Mucosa of stomach (tissue), 1 donor: ENCODE data around the gene GFER.
A peak's percentile ranks its signal among the peaks of the same experiment; 100 is the strongest.

Source experiments
- H3K27me3 ChIP-seq: one replicate; pipeline ENCODE4 v1.7.0; 2013; ENCODE audit warnings: mild to moderate bottlenecking, low read length; ENCODE audit not compliant: control insufficient read depth, insufficient read depth
- H3K36me3 ChIP-seq: one replicate; pipeline ENCODE4 v1.7.0; 2013; ENCODE audit warnings: low read length; ENCODE audit not compliant: control insufficient read depth, insufficient read depth
- H3K4me1 ChIP-seq: one replicate; pipeline ENCODE4 v1.7.0; 2013; ENCODE audit warnings: mild to moderate bottlenecking, low read length; ENCODE audit not compliant: control insufficient read depth, insufficient read depth
- H3K4me3 ChIP-seq: one replicate; pipeline ENCODE4 v1.7.0; 2013; ENCODE audit warnings: low read length
- H3K9ac ChIP-seq: one replicate; pipeline ENCODE4 v1.7.0; 2013; ENCODE audit warnings: mild to moderate bottlenecking, low read length, moderate library complexity
- H3K9me3 ChIP-seq: one replicate; pipeline ENCODE4 v1.7.0; 2013; ENCODE audit warnings: mild to moderate bottlenecking, low read length, moderate library complexity; ENCODE audit not compliant: control insufficient read depth
- donor health status: Pancreatic carcinoma.

Gene GFER

GRCh38 chr16:1980770-1981087 lies 3.3 kb upstream of the GFER start:
- Histone ChIP-seq H3K36me3 (peaks cover 9% of the 10 kb centered on the region), H3K27me3 (peaks cover 24% of the 10 kb centered on the region), H3K9ac (no peak overlapping the region), H3K4me3 (no peak overlapping the region), H3K9me3 (no peaks in the 10 kb centered on the region), H3K4me1 (peaks cover 68% of the 10 kb centered on the region)

GRCh38 chr16:1981398-1981836 lies 2.6 kb upstream of the GFER start, which contains the start of gene NOXO1:
TSS of gene NOXO1 (minus strand) at chr16:1981469. CDS start at chr16:1981179, 290 bp downstream.
- Histone ChIP-seq H3K4me3 (no peak within 1 kb of the TSS), H3K9ac (no peak within 1 kb of the TSS), H3K9me3 (no peaks in the 10 kb centered on the region), H3K27me3 (peaks cover 28% of the 10 kb centered on the region), H3K4me1 (peaks cover 72% of the 10 kb centered on the region), H3K36me3 (peaks cover 8% of the 10 kb centered on the region)

- no peak overlapping the region for H3K9ac ChIP-seq
- no peak overlapping the region for H3K4me3 ChIP-seq
- peaks cover 28% of the 10 kb centered on the region for H3K27me3 ChIP-seq
- peaks cover 72% of the 10 kb centered on the region for H3K4me1 ChIP-seq
- peaks cover 2% of the 10 kb centered on the region for H3K36me3 ChIP-seq
- H3K9me3 ChIP-seq: no peaks in the 10 kb centered on the region
Measured at GRCh38 chr16:1982013-1982433, 2.0 kb upstream of the GFER start.

- Histone ChIP-seq H3K9ac (peak overlapping the region; percentile 53), H3K27me3 (peaks cover 31% of the 10 kb centered on the region)
Measured at GRCh38 chr16:1982991-1983543, 926 bp upstream of the GFER start.

GRCh38 chr16:1984347-1985225 lies 593 bp downstream of the GFER start:
- H3K4me1 ChIP-seq: peaks cover 66% of the 10 kb centered on the region
- H3K9ac ChIP-seq: peak overlapping the region; percentile 82
- H3K4me3 ChIP-seq: peak overlapping the region; percentile 60
- H3K36me3 ChIP-seq: no peaks in the 10 kb centered on the region
- H3K9me3 ChIP-seq: no peaks in the 10 kb centered on the region
- peaks cover 43% of the 10 kb centered on the region for H3K27me3 ChIP-seq

More at GRCh38 chr16:1982991-1983543, 926 bp upstream of the GFER start:
- peaks cover 69% of the 10 kb centered on the region for H3K4me1 ChIP-seq
- peak overlapping the region; percentile 31 for H3K4me3 ChIP-seq
- H3K36me3 ChIP-seq: no peaks in the 10 kb centered on the region
- no peaks in the 10 kb centered on the region for H3K9me3 ChIP-seq

- H3K4me1 ChIP-seq: peaks cover 60% of the 10 kb centered on the region
- H3K4me3 ChIP-seq: no peak overlapping the region
- H3K27me3 ChIP-seq: peaks cover 41% of the 10 kb centered on the region
- H3K36me3 ChIP-seq: no peaks in the 10 kb centered on the region
- H3K9ac ChIP-seq: peak overlapping the region; percentile 82
- no peaks in the 10 kb centered on the region for H3K9me3 ChIP-seq
Measured at GRCh38 chr16:1985466-1986150, 1.6 kb downstream of the GFER start.

- H3K9ac ChIP-seq: no peak overlapping the region
- H3K4me3 ChIP-seq: no peak overlapping the region
- H3K4me1 ChIP-seq: peaks cover 55% of the 10 kb centered on the region
- H3K27me3 ChIP-seq: peaks cover 42% of the 10 kb centered on the region
- no peaks in the 10 kb centered on the region for H3K9me3 ChIP-seq
- no peaks in the 10 kb centered on the region for H3K36me3 ChIP-seq
Measured at GRCh38 chr16:1987198-1987597, 3.2 kb downstream of the GFER start.

GRCh38 chr16:1989209-1990100 lies 5.5 kb downstream of the GFER start, which contains the start of gene SYNGR3:
TSS of gene SYNGR3 (plus strand) at chr16:1989970. CDS start at chr16:1990103, 133 bp downstream.
- Histone ChIP-seq H3K9me3 (no peaks in the 10 kb centered on the region), H3K9ac (peak within 1 kb of the TSS; percentile 33), H3K27me3 (peaks cover 39% of the 10 kb centered on the region), H3K36me3 (no peaks in the 10 kb centered on the region), H3K4me3 (no peak within 1 kb of the TSS), H3K4me1 (peaks cover 42% of the 10 kb centered on the region)

GRCh38 chr16:1990101-1990350 lies 6.0 kb downstream of the GFER start:
- Histone ChIP-seq H3K36me3 (no peaks in the 10 kb centered on the region), H3K27me3 (peaks cover 39% of the 10 kb centered on the region), H3K9me3 (no peaks in the 10 kb centered on the region), H3K4me1 (peaks cover 36% of the 10 kb centered on the region), H3K4me3 (no peak overlapping the region), H3K9ac (no peak overlapping the region)

- H3K4me3 ChIP-seq: no peak overlapping the region
- no peaks in the 10 kb centered on the region for H3K36me3 ChIP-seq
- H3K9ac ChIP-seq: peak overlapping the region; percentile 33
- H3K4me1 ChIP-seq: peaks cover 31% of the 10 kb centered on the region
- no peaks in the 10 kb centered on the region for H3K9me3 ChIP-seq
- H3K27me3 ChIP-seq: peaks cover 39% of the 10 kb centered on the region
Measured at GRCh38 chr16:1990351-1991134, 6.5 kb downstream of the GFER start.

GRCh38 chr16:1991135-1991551 lies 7.2 kb downstream of the GFER start:
- Histone ChIP-seq H3K27me3 (peaks cover 37% of the 10 kb centered on the region), H3K9me3 (no peaks in the 10 kb centered on the region), H3K4me3 (no peak overlapping the region), H3K4me1 (peaks cover 25% of the 10 kb centered on the region), H3K36me3 (no peaks in the 10 kb centered on the region), H3K9ac (no peak overlapping the region)
